B cell (primary cell): Measurements from ENCODE around the gene SH3RF3. TPM values are rescaled to one million over a fixed set of nuclear protein-coding genes. Genes with fewer than 3 reads are reported as not detected.

Experiments used
- ATAC-seq: fragments of 200-7000 bp; cut with Tn5 transposase; one replicate; pipeline ENCODE4 v1.10.0; 2021; ENCODE audit warnings: low read depth, mild to moderate bottlenecking, moderate number of reproducible peaks, moderate library complexity
- CTCF ChIA-PET: fragments of 350-600 bp; sonication (Branson Sonifier 250); formaldehyde crosslinking; loops from one replicate; lab custom pipeline; 2021; ENCODE audit warnings: antibody characterized with exemption, inconsistent platforms; lab: Charles Lee
- POLR2A ChIA-PET: fragments of 350-600 bp; sonication (Branson Sonifier 250); formaldehyde crosslinking; loops from one replicate; lab custom pipeline; 2021; ENCODE audit warnings: antibody characterized with exemption; lab: Charles Lee
- DNase-seq: peaks from one replicate; pipeline ENCODE4 v3.0.0; 2013
- H2AFZ ChIP-seq: 2 replicates; pipeline ENCODE4 v1.6.1; 2012; ENCODE audit warnings: mild to moderate bottlenecking, low read depth, low read length; ENCODE audit not compliant: insufficient read depth, poor library complexity, severe bottlenecking
- H3K27ac ChIP-seq, 2 donors: 1 replicate in 1 of 2; 2 replicates in 1 of 2; pipeline ENCODE4 v1.5.1; 2012 to 2013; ENCODE audit warnings: low read length in 2 of 2, mild to moderate bottlenecking in 2 of 2, moderate library complexity in 1 of 2
- H3K27me3 ChIP-seq, 4 experiments: fragments of 200-600 bp in 1 of 4; sonication (generic) in 1 of 4; replicated peaks in 1 of 4; 1 replicate in 2 of 4; 2 replicates in 2 of 4; pipeline versions ENCODE4 v1.6.1 to v1.7.0; 2013 to 2016; ENCODE audit warnings: low read length in 3 of 4, mild to moderate bottlenecking in 2 of 4, mixed read lengths in 1 of 4, moderate library complexity in 1 of 4; ENCODE audit not compliant: insufficient read depth in 4 of 4, control insufficient read depth in 3 of 4; ENCODE audit errors: control extremely low read depth in 1 of 4
- H3K36me3 ChIP-seq, 2 experiments: replicated peaks in 1 of 2; 1 replicate in 1 of 2; 2 replicates in 1 of 2; pipeline versions ENCODE4 v1.6.1 to v1.7.1; 2013; ENCODE audit warnings: low read length in 1 of 2; ENCODE audit not compliant: insufficient read depth in 2 of 2, control insufficient read depth in 1 of 2; ENCODE audit errors: control extremely low read depth in 1 of 2, extremely low read depth in 1 of 2
- H3K4me1 ChIP-seq, 2 donors: fragments of 200-600 bp in 1 of 2; sonication (generic) in 1 of 2; 1 replicate in 1 of 2; 2 replicates in 1 of 2; pipeline versions ENCODE4 v1.5.1 to v1.6.1; 2013 to 2017; ENCODE audit warnings: low read length in 2 of 2; ENCODE audit not compliant: control insufficient read depth in 2 of 2, insufficient read depth in 2 of 2
- H3K4me2 ChIP-seq: replicated peaks from 2 replicates; pipeline ENCODE3; 2012; ENCODE audit warnings: mild to moderate bottlenecking, low read depth, low read length; ENCODE audit not compliant: poor library complexity, severe bottlenecking
- H3K4me3 ChIP-seq, 5 experiments: fragments of 200-600 bp in 1 of 5; sonication (generic) in 1 of 5; 1 replicate in 3 of 5; 2 replicates in 2 of 5; pipeline versions ENCODE4 v1.5.1 to v1.7.0; 2011 to 2016; ENCODE audit warnings: low read length in 4 of 5, mild to moderate bottlenecking in 4 of 5, low read depth in 2 of 5, control low read depth in 1 of 5, moderate library complexity in 1 of 5; ENCODE audit not compliant: insufficient read depth in 1 of 5; ENCODE audit errors: control extremely low read depth in 1 of 5, extremely low read depth in 1 of 5
- H3K79me2 ChIP-seq: fragments of 200-600 bp; sonication (generic); one replicate; pipeline ENCODE4 v1.6.0; 2016; ENCODE audit warnings: low read length; ENCODE audit not compliant: control insufficient read depth, insufficient read depth
- H3K9ac ChIP-seq: fragments of 200-600 bp; sonication (generic); 2 replicates; pipeline ENCODE4 v1.6.1; 2017; ENCODE audit warnings: mild to moderate bottlenecking, low read length, moderate library complexity
- H3K9me3 ChIP-seq, 3 donors: one replicate each; pipeline versions ENCODE4 v1.6.1 to v1.7.1; 2013; ENCODE audit warnings: low read length in 2 of 3; ENCODE audit not compliant: control insufficient read depth in 2 of 3, insufficient read depth in 1 of 3; ENCODE audit errors: control extremely low read depth in 1 of 3
- H4K20me1 ChIP-seq: 2 replicates; pipeline ENCODE4 v1.6.0; 2012; ENCODE audit warnings: mild to moderate bottlenecking, low read length; ENCODE audit not compliant: insufficient read depth, control insufficient read depth, poor library complexity, severe bottlenecking
- H3K27ac Mint-ChIP-seq: one replicate; pipeline ENCODE4 v1.8.0; 2021; ENCODE audit warnings: mixed read lengths
- H3K27me3 Mint-ChIP-seq: one replicate; pipeline ENCODE4 v1.8.0; 2021; ENCODE audit warnings: mixed read lengths
- H3K4me1 Mint-ChIP-seq: one replicate; pipeline ENCODE4 v1.8.0; 2021; ENCODE audit warnings: mixed read lengths
- H3K4me3 Mint-ChIP-seq: one replicate; pipeline ENCODE4 v1.8.0; 2021; ENCODE audit warnings: mixed read lengths
- H3K9me3 Mint-ChIP-seq: one replicate; pipeline ENCODE4 v1.8.0; 2022; ENCODE audit warnings: mixed read lengths; ENCODE audit not compliant: insufficient read depth
- EZH2 ChIP-seq: IDR thresholded peaks from 2 replicates; pipeline ENCODE4 v1.6.1; 2012; ENCODE audit warnings: borderline replicate concordance, low read depth, mild to moderate bottlenecking, moderate library complexity, low read length; ENCODE audit not compliant: insufficient read depth, poor library complexity, severe bottlenecking
- WGBS: methylation state at CpG from one replicate; pipeline ENCODE4 v1.1.5; 2013; ENCODE audit warnings: missing lambda C conversion rate; ENCODE audit not compliant: insufficient coverage; 5-methylcytosine and 5-hydroxymethylcytosine counted together
- intact Hi-C: fragments of 100-400 bp; cut with micrococcal nuclease; formaldehyde crosslinking; loops from one replicate; pipeline ENCODE4 v1.10.0; 2022
- polyA plus RNA-seq: library from polyadenylated mRNA; depleted of rRNA; stranded (reverse); fragments of >200 nt; gene quantifications from 2 replicates; pipeline ENCODE4 v1.2.3, GENCODE V29; 2012
- total RNA-seq, 2 donors: library from RNA; stranded (reverse); fragments of 120-200 nt in 1 of 2; gene quantifications; 1 replicate in 1 of 2; 2 replicates in 1 of 2; pipeline versions ENCODE4 v1.2.3 to v1.2.4, GENCODE V29; 2013 to 2022
- TF ChIP-seq, protein P1 (sequence below): fragments of 200-600 bp; IDR thresholded peaks from one replicate; pipeline ENCODE4 v1.8.0; 2022; ENCODE audit warnings: antibody characterized with exemption, mild to moderate bottlenecking

Gene SH3RF3
- total and polyA plus RNA-seq, 2 donors (not counting 1 experiment from before 2014, with no cell fraction given), result 0.07 to 1.2 TPM

DNA sequence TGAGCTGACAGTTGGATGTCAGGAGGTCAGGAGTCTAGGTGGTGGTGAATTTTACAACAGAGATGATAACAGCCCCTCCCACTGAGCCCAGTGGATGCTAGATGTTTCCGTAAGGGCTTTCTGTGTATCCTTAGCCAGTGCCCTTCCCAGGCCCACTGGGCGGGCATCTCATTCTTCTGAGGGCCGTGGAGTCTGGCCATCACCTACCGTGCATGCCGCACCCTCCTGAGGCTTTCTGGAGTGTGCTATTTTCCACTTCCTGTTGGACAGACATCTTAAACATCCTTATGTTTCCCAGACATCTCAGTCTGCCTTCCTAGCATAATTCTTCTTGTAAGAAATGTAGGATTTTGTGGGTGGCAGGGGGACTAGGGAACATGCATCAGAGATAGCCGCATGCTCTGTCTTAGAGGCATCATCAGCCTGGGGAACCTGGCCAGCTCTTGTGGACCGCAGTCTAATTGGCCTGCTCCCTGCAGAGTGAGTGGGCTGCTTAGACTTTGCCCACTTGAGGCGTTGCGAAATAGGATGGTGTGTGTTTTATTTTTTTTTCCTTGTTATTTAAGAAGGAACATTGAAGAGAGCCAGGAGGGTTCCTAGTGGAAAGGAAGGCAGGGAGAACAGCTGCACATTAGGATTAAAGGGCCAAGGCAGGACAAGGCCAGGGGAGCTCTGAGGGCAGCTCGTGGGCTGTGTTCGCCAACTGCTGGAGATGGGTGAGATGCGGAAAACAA is 135.8 kb downstream of the SH3RF3 start:
- 99% methylated on average over 7 of the region's 12 CpGs for WGBS
- ChIA-PET CTCF (no interaction called here), POLR2A (no interaction called here)
- no peak for TF ChIP-seq EZH2
- Histone ChIP-seq H4K20me1 (no peaks in the 10 kb centered on the region), H2AFZ (no peak overlapping the region), H3K4me2 (no peak overlapping the region), H3K27ac (no peak overlapping the region), H3K79me2 (peaks cover 6% of the 10 kb centered on the region), H3K36me3 (no peaks in the 10 kb centered on the region), H3K4me3 (no peak overlapping the region), H3K4me1 (no peaks in the 10 kb centered on the region), H3K27me3 (no peaks in the 10 kb centered on the region), H3K9me3 (no peaks in the 10 kb centered on the region), H3K9ac (no peak overlapping the region)
- DNase-seq (no peak), ATAC-seq (no peak)
- Mint-ChIP-seq H3K9me3 (no peaks in the 10 kb centered on the region), H3K4me1 (peaks cover 3% of the 10 kb centered on the region), H3K4me3 (no peak overlapping the region), H3K27me3 (no peaks in the 10 kb centered on the region), H3K27ac (no peak overlapping the region)
- intact Hi-C loops, result no loop called here

DNA sequence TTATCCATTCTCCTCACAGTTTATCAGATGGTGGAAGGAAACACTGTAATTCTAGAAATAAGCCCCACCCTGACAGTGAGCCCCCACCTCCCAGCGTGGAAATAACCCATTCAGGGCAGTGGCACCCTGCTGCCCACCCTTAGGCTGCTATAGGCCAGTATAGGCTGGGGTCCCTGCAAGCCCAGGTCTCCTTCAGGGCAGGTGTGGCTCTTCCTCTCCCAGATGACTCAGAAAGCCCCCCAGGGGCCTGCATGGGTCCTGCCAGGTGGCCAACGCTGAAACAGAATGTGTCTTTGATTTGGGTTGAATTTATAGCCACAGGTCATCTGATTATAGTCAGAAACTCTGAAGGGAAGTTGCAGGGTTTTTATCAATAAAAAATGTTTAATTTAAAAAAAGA is 136.4 kb downstream of the SH3RF3 start:
- no peak for DNase-seq
- Mint-ChIP-seq H3K4me1 (peaks cover 3% of the 10 kb centered on the region), H3K9me3 (no peaks in the 10 kb centered on the region), H3K4me3 (no peak overlapping the region), H3K27ac (no peak overlapping the region), H3K27me3 (no peaks in the 10 kb centered on the region)
- no peak overlapping the region for H3K27ac ChIP-seq
- H3K36me3 ChIP-seq, result no peaks in the 10 kb centered on the region
- ATAC-seq, result no peak
- no peak overlapping the region for H3K9ac ChIP-seq
- WGBS, result 100% methylated on average over 1 of the region's 2 CpGs
- no peaks in the 10 kb centered on the region for H4K20me1 ChIP-seq
- peaks cover 6% of the 10 kb centered on the region for H3K79me2 ChIP-seq
- POLR2A ChIA-PET, result no interaction called here
- intact Hi-C loops, result no loop called here
- no peaks in the 10 kb centered on the region for H3K27me3 ChIP-seq
- TF ChIP-seq, protein P1, sequence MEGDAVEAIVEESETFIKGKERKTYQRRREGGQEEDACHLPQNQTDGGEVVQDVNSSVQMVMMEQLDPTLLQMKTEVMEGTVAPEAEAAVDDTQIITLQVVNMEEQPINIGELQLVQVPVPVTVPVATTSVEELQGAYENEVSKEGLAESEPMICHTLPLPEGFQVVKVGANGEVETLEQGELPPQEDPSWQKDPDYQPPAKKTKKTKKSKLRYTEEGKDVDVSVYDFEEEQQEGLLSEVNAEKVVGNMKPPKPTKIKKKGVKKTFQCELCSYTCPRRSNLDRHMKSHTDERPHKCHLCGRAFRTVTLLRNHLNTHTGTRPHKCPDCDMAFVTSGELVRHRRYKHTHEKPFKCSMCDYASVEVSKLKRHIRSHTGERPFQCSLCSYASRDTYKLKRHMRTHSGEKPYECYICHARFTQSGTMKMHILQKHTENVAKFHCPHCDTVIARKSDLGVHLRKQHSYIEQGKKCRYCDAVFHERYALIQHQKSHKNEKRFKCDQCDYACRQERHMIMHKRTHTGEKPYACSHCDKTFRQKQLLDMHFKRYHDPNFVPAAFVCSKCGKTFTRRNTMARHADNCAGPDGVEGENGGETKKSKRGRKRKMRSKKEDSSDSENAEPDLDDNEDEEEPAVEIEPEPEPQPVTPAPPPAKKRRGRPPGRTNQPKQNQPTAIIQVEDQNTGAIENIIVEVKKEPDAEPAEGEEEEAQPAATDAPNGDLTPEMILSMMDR, result no peak
- TF ChIP-seq EZH2, result no peak
- H2AFZ ChIP-seq, result no peak overlapping the region
- H3K4me2 ChIP-seq, result no peak overlapping the region
- CTCF ChIA-PET, result no interaction called here
- H3K9me3 ChIP-seq, result no peaks in the 10 kb centered on the region
- H3K4me3 ChIP-seq, result no peak overlapping the region
- H3K4me1 ChIP-seq, result no peaks in the 10 kb centered on the region
